KOPT-K1 (cell line): ENCODE results near the gene UNCX.
"Not testable (repeated sequence)": the region's sequence is repeated elsewhere in the genome, so short reads cannot be mapped to it uniquely, and the experiment has no call there.

Experiments
- H3K27ac ChIP-seq: fragments of 200-600 bp; sonication (generic); 2 replicates; pipeline ENCODE4 v1.5.1; 2016; ENCODE audit warnings: antibody characterized with exemption, mild to moderate bottlenecking, low read depth, low read length; ENCODE audit not compliant: poor library complexity, severe bottlenecking
- H3K36me3 ChIP-seq: fragments of 200-600 bp; sonication (generic); 2 replicates; pipeline ENCODE4 v1.5.1; 2017; ENCODE audit warnings: antibody characterized with exemption, mild to moderate bottlenecking, low read length, moderate library complexity; ENCODE audit not compliant: insufficient read depth
- H3K9me3 ChIP-seq: fragments of 200-600 bp; sonication (generic); 2 replicates; pipeline ENCODE4 v1.5.1; 2017; ENCODE audit warnings: antibody characterized with exemption, low read length, mild to moderate bottlenecking; ENCODE audit not compliant: insufficient read depth, poor library complexity, severe bottlenecking

The UNCX gene

GRCh38 chr7:1278543-1278942 is 45.9 kb downstream of the UNCX start:
- H3K27ac ChIP-seq, result no peak overlapping the region

DNA sequence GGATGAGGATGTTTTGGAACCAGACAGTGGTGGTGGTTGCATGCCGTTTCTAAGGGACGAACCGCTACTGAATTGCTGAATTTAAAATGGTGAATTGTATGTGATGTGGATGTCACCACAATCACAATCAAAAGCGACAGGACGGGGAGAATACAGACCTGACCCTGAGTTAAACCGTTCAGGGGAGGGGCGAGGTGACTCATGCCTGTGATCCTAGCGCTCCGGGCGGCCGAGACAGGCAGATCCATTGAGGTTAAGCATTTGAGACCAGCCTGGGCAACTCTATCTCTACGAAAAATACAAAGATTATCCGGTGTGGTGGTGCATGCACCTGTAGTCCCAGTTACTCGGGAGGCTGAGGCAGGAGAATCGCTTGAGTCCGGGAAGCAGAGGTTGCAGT is 46.4 kb downstream of the UNCX start:
- Histone ChIP-seq H3K36me3 (no peaks in the 10 kb centered on the region), H3K27ac (no peak overlapping the region), H3K9me3 (no peaks in the 10 kb centered on the region)

More at GRCh38 chr7:1278543-1278942, 45.9 kb downstream of the UNCX start:
- no peaks in the 10 kb centered on the region for H3K9me3 ChIP-seq
- no peaks in the 10 kb centered on the region for H3K36me3 ChIP-seq

DNA sequence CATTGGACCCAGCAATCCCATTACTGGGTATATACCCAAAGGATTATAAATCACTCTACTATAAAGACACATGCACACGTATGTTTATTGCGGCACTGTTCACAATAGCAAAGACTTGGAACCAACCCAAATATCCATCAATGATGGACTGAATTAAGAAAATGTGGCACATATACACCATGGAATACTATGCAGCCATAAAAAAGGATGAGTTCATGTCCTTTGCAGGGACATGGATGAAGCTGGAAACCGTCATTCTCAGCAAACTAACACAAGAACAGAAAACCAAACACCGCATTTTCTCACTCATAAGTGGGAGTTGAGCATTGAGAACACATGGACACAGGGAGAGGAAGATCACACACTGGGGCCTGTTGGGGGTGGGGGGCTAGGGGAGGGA is 47.2 kb downstream of the UNCX start:
- H3K36me3 ChIP-seq, H3K27ac ChIP-seq, H3K9me3 ChIP-seq: not testable (repeated sequence)

DNA sequence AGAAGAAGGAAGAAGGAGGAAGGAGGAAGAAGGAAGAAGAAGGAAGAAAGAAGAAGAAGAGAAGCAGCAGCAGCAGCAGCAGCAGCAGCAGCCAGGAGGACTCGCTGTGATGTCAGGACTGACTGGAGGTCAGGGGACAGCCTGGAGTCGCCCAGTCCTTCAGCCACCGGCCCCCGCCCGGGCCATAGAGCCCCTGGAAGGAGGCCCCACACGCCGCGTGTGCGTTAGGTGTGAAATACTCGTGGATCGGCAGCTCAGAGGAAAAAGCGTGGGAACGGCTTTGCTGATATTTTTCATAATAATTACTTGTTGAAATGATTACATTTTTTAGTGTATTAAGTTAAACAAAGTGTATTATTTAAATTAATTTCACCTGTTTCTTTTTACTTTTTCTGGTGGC is 48.4 kb downstream of the UNCX start:
- Histone ChIP-seq H3K9me3 (no peaks in the 10 kb centered on the region), H3K27ac (no peak overlapping the region), H3K36me3 (no peaks in the 10 kb centered on the region)

- H3K27ac ChIP-seq, result no peak overlapping the region
- no peaks in the 10 kb centered on the region for H3K9me3 ChIP-seq
- no peaks in the 10 kb centered on the region for H3K36me3 ChIP-seq
Observed at GRCh38 chr7:1282679-1283078, 50.0 kb downstream of the UNCX start.

DNA sequence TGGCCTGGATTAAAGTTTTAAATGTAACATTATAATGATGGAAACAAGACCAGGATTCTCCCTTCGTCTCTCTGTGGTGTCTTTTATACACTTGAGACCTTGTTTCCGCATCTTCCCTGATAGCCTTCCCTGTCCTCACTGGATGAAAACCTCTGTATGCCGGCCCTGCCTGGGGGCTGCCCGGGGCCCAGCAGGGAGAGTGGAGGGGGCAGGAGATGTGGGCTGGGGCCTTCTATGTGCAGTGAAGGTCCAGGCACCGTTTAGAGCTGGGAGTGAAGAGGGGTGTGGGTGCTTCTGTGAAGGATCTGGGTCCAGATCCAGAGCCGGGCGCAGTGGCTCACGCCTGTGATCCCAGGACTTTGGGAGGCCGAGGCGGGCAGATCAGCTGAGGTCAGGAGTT is 50.7 kb downstream of the UNCX start:
- Histone ChIP-seq H3K9me3 (no peaks in the 10 kb centered on the region), H3K27ac (no peak overlapping the region), H3K36me3 (no peaks in the 10 kb centered on the region)

DNA sequence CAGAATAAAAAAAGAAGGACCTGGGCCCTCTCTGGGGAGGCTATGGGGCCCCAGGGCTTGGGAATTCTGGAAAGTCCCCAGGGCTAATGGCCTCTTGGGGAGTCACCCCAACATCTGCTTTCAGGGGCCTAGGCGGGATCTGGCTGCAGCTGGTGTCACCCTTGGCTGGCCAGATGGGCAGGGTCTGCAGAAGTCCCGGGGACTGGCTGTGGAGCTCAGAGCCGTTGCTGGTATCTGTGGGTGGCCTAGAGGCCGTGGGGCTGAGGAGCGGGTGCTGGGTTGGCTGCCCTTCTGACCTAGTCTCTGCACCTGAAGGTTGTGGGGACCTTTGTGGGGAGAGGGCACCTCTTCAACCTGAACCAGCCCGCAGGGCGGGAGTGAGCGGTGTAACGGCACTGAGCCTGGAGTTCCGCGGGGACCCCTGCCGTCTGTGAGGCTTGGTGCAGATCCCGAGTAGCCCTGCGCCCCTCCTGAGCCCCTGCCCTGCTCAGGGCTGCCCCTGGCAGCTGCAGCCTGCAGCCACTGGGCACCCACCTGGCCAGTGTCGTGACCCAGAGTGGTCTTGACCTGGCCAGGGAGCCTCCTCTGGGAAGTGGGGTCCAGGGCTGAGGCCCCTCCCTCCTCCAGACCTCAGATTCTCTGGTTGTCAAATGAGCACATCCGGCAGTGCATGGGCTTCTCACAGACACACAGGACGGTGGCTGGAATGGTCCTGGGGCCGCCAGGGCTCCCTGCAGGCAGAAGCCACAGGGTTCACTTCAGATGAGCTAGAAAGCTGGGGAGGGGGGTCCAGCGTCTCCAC is 51.5 kb downstream of the UNCX start:
- Histone ChIP-seq H3K9me3 (no peaks in the 10 kb centered on the region), H3K27ac (no peak overlapping the region), H3K36me3 (no peaks in the 10 kb centered on the region)

DNA sequence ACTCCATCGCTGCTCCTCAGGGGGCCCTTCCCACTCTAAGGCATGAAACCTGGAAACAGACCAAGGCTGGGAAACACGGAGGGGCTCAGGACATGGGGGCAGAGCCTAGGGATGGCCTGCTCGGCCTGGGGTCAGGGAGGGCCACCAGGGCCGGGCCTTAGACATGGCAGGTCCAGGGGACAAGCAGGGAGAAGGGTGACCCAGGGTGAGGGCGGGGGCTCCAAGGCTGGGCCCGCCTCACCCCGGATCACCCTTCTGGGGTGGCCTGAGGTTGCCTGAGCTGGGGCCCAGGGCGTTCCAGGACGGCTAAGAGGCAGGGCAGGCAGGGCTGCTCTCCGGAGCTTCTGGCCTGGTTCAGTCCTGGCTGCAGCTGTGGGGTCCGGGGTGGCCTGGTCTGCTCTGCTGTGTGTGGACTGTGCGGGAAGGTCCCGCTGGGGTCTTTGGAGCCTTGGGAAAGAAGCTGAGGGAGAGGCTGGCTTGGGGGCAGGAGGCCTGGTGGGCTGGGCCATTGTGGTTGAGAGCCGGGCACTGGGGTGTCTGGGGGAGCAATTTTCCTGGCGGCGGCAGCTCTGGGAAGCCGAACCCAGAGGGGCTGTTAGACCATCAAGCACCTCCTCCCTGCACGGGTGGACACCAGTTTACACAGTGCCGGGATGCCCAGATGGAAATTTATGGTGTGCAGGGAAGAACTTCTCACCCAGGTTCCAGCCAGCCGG is 52.2 kb downstream of the UNCX start:
- H3K27ac ChIP-seq, result no peak overlapping the region
- no peaks in the 10 kb centered on the region for H3K36me3 ChIP-seq
- no peaks in the 10 kb centered on the region for H3K9me3 ChIP-seq

GRCh38 chr7:1285556-1286301 is 53.1 kb downstream of the UNCX start:
- Histone ChIP-seq H3K9me3 (no peaks in the 10 kb centered on the region), H3K36me3 (no peaks in the 10 kb centered on the region), H3K27ac (no peak overlapping the region)
